CD4-positive, alpha-beta T cell treated with Interleukin-4 for 4 hours (primary cell): Measurements from ENCODE around the gene PLGRKT.
A peak's percentile ranks its signal among the peaks of the same experiment; 100 is the strongest.
"Not testable (repeated sequence)": the region's sequence is repeated elsewhere in the genome, so short reads cannot be mapped to it uniquely, and the experiment has no call there.

ENCODE experiments used
- DNase-seq: peaks from one replicate; pipeline ENCODE4 v3.0.0-alpha.2; 2020

Gene PLGRKT

GRCh38 chr9:5450359-5451091 is 12.8 kb upstream of the PLGRKT start, which contains the start of gene CD274:
CD274 (plus strand) TSS chr9:5450542; CDS start chr9:5456114, 5,572 bp downstream.
- DNase-seq: peak; percentile 76

GRCh38 chr9:5449521-5450358 is 12.0 kb upstream of the PLGRKT start:
- no peak for DNase-seq

GRCh38 chr9:5448461-5449435 is 11.0 kb upstream of the PLGRKT start:
- no peak for DNase-seq

GRCh38 chr9:5448016-5448415 is 10.3 kb upstream of the PLGRKT start:
- DNase-seq: no peak

GRCh38 chr9:5447337-5447736 is 9.6 kb upstream of the PLGRKT start:
- no peak for DNase-seq

GRCh38 chr9:5446451-5447236 is 8.9 kb upstream of the PLGRKT start:
- no peak for DNase-seq

- DNase-seq: no peak
These were observed 8.2 kb upstream of the PLGRKT start for GRCh38 chr9:5445886-5446285.

GRCh38 chr9:5445096-5445495 is 7.4 kb upstream of the PLGRKT start:
- DNase-seq: not testable (repeated sequence)

- DNase-seq: no peak
These were observed 6.1 kb upstream of the PLGRKT start for GRCh38 chr9:5443850-5444249.

- DNase-seq: peak; percentile 57
These were observed 4.8 kb upstream of the PLGRKT start for GRCh38 chr9:5442400-5443011.

- no peak for DNase-seq
These were observed 3.3 kb upstream of the PLGRKT start for GRCh38 chr9:5441043-5441442.

GRCh38 chr9:5440426-5440825 is 2.7 kb upstream of the PLGRKT start:
- DNase-seq: no peak

GRCh38 chr9:5438301-5439162 is 807 bp upstream of the PLGRKT start:
- DNase-seq: peak; percentile 65

- no peak for DNase-seq
These were observed 1.3 kb downstream of the PLGRKT start for GRCh38 chr9:5436441-5436840.

- no peak for DNase-seq
These were observed 1.8 kb downstream of the PLGRKT start for GRCh38 chr9:5435912-5436311.

GRCh38 chr9:5433841-5434810 is 3.6 kb downstream of the PLGRKT start:
- not testable (repeated sequence) for DNase-seq

- not testable (repeated sequence) for DNase-seq
These were observed 4.4 kb downstream of the PLGRKT start for GRCh38 chr9:5433328-5433727.

GRCh38 chr9:5432890-5433289 is 4.8 kb downstream of the PLGRKT start:
- DNase-seq: not testable (repeated sequence)

GRCh38 chr9:5430912-5431311 is 6.8 kb downstream of the PLGRKT start:
- DNase-seq: no peak
